Adrenal gland (tissue), 5 donors: Measurements from ENCODE around the gene NVL.

ENCODE experiments used
- POLR2A ChIP-seq, 2 donors: fragments of 450-650 bp; IDR thresholded peaks; one replicate each; pipeline ENCODE4 v1.6.1; 2017; ENCODE audit warnings: antibody characterized with exemption in 2 of 2, mild to moderate bottlenecking in 2 of 2, moderate library complexity in 1 of 2
- TF ChIP-seq, protein P1 (sequence below), 6 experiments: fragments of 450-650 bp in 4 of 6; fragments of 200-600 bp in 2 of 6; sonication (generic) in 1 of 6; IDR thresholded peaks; 1 replicate in 5 of 6; 2 replicates in 1 of 6; pipeline versions ENCODE4 v1.5.1 to v1.8.0; 2016 to 2021; ENCODE audit warnings: antibody characterized with exemption in 6 of 6, mild to moderate bottlenecking in 2 of 6, moderate library complexity in 1 of 6
- donor health status: DM: no; HTN: no; CAD: no.

DNA sequence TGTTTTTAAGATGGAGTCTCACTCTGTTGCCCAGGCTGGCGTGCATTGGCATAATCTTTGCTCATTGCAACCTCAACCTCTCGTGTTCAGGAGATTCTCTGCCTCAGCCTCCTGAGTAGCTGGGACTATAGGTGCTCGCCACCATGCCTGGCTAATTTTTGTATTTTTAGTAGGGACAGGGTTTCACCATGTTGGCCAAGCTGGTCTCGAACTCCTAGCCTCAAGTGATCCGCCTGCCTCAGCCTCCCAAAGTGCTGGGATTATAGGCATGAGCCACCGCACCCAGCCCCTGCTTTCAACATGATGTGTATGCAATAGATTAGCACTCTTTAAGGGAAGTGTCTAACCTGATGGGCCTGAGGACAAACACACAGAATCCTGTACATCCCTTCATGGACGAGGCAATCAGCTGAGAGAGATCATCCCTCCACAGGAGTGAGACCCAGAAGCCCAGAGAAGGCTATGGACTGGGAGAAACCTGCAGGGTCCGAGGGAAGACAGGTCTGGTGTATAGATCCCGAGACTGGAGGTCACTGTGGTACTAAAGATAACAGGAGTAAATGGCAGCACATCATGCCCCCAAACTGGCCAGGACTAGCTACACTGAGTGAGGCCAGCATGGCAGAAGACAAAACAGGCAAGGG lies 152.5 kb downstream of the NVL start:
- no peak for TF ChIP-seq POLR2A (IDR thresholded peaks at IDR 0.05)
- TF ChIP-seq, protein P1, sequence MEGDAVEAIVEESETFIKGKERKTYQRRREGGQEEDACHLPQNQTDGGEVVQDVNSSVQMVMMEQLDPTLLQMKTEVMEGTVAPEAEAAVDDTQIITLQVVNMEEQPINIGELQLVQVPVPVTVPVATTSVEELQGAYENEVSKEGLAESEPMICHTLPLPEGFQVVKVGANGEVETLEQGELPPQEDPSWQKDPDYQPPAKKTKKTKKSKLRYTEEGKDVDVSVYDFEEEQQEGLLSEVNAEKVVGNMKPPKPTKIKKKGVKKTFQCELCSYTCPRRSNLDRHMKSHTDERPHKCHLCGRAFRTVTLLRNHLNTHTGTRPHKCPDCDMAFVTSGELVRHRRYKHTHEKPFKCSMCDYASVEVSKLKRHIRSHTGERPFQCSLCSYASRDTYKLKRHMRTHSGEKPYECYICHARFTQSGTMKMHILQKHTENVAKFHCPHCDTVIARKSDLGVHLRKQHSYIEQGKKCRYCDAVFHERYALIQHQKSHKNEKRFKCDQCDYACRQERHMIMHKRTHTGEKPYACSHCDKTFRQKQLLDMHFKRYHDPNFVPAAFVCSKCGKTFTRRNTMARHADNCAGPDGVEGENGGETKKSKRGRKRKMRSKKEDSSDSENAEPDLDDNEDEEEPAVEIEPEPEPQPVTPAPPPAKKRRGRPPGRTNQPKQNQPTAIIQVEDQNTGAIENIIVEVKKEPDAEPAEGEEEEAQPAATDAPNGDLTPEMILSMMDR (IDR thresholded peaks at IDR 0.05) = no peak
